ENCODE measurements around the gene ZNF473. TPM values are rescaled to one million over a fixed set of nuclear protein-coding genes. Genes with fewer than 3 reads are reported as not detected.

Gene ZNF473
- total RNA-seq, 2 experiments from 2014 or later, result 16.9 to 23.1 TPM

DNA sequence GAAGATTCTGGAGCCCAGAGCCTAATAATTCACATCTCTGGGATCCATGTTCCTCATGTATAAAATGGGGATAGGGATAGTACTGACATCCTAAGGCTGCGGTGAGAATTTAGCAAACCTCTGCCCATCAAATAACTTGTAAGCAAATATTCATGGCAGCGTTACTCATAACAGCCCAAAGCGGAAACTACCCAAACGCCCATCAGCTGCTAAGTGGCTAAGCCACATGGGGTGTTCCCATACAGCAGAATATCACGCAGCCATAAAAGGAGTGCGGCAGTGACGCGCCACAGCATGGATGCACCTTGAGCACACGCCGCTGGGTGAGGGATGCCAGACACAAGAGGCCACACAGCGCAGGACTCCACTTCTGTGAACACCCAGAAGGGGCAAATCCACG is 20.4 kb upstream of the ZNF473 start:
- BruUV-seq (replicated peaks), result no TSS peak
- Histone ChIP-seq H3K36me3 (ENCODE audit: insufficient read depth, low read length) (peaks cover 58% of the 10 kb centered on the region), H3K79me2 (ENCODE audit: insufficient read depth, low read depth, low read length) (no peaks in the 10 kb centered on the region), H4K20me1 (ENCODE audit: insufficient read depth, low read length) (no peaks in the 10 kb centered on the region), H3K27ac (ENCODE audit: low read depth, low read length, poor library complexity, severe bottlenecking) (no peak overlapping the region), H3K4me3 (ENCODE audit: low read depth, low read length, poor library complexity, severe bottlenecking) (no peak overlapping the region), H3K9me2 (ENCODE audit: insufficient read depth, low read length) (no peaks in the 10 kb centered on the region), H3K4me1 (ENCODE audit: insufficient read depth, low read length, poor library complexity, severe bottlenecking) (no peaks in the 10 kb centered on the region), H3K4me2 (ENCODE audit: low read length) (no peak overlapping the region), H3K9me3 (ENCODE audit: low read length) (no peaks in the 10 kb centered on the region), H2AFZ (ENCODE audit: low read length) (no peak overlapping the region)
- ChIA-PET CTCF (ENCODE audit: unreplicated experiment) (no interaction called here), POLR2A (interaction anchor here (0.6 kb wide), 1 partner anchor 15 kb away, joined by 3 read pairs; no protein-coding TSS in a partner anchor)
- no peak for TF ChIP-seq EZH2phosphoT487 (IDR thresholded peaks at IDR 0.05; ENCODE audit: borderline replicate concordance, low read depth, low read length)
- TF ChIP-seq, protein P1, sequence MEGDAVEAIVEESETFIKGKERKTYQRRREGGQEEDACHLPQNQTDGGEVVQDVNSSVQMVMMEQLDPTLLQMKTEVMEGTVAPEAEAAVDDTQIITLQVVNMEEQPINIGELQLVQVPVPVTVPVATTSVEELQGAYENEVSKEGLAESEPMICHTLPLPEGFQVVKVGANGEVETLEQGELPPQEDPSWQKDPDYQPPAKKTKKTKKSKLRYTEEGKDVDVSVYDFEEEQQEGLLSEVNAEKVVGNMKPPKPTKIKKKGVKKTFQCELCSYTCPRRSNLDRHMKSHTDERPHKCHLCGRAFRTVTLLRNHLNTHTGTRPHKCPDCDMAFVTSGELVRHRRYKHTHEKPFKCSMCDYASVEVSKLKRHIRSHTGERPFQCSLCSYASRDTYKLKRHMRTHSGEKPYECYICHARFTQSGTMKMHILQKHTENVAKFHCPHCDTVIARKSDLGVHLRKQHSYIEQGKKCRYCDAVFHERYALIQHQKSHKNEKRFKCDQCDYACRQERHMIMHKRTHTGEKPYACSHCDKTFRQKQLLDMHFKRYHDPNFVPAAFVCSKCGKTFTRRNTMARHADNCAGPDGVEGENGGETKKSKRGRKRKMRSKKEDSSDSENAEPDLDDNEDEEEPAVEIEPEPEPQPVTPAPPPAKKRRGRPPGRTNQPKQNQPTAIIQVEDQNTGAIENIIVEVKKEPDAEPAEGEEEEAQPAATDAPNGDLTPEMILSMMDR (conservative IDR thresholded peaks at IDR 0.05; ENCODE audit: low read length), result no peak
- no peak for DNase-seq (ENCODE audit: low spot score)
- intact Hi-C loops (cut with micrococcal nuclease; ENCODE audit: unreplicated experiment), result no loop called here

DNA sequence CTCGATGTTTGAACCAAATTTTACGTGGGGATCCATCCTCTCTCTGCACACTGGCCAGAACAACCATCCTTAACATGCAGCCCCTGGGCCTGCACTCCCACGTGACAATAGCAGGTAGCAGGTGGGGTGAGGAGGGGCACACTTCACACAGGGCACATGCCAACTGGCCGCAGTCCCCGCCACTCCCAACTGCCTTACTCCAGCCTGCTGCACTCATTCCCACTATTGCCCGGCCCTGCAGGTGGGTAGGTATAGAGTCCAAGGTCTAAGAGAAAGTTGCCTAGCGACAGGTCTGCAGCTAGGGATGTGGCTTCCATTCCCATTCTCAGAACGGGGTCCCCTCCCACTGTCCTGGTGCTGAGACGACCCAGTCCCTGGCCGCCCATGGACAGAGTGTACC is 18.6 kb upstream of the ZNF473 start:
- Histone ChIP-seq H3K27ac (ENCODE audit: low read depth, low read length, poor library complexity, severe bottlenecking) (no peak overlapping the region), H3K4me1 (ENCODE audit: insufficient read depth, low read length, poor library complexity, severe bottlenecking) (no peaks in the 10 kb centered on the region), H3K4me3 (ENCODE audit: low read depth, low read length, poor library complexity, severe bottlenecking) (no peak overlapping the region), H3K36me3 (ENCODE audit: insufficient read depth, low read length) (peaks cover 55% of the 10 kb centered on the region), H3K9me3 (ENCODE audit: low read length) (no peaks in the 10 kb centered on the region), H3K4me2 (ENCODE audit: low read length) (no peak overlapping the region), H3K79me2 (ENCODE audit: insufficient read depth, low read depth, low read length) (no peaks in the 10 kb centered on the region), H3K9me2 (ENCODE audit: insufficient read depth, low read length) (no peaks in the 10 kb centered on the region), H4K20me1 (ENCODE audit: insufficient read depth, low read length) (no peaks in the 10 kb centered on the region), H2AFZ (ENCODE audit: low read length) (no peak overlapping the region)
- intact Hi-C loops (cut with micrococcal nuclease; ENCODE audit: unreplicated experiment), result no loop called here
- TF ChIP-seq EZH2phosphoT487 (IDR thresholded peaks at IDR 0.05; ENCODE audit: borderline replicate concordance, low read depth, low read length), result no peak
- TF ChIP-seq, protein P1 (conservative IDR thresholded peaks at IDR 0.05; ENCODE audit: low read length), result no peak
- ChIA-PET POLR2A (no interaction called here), CTCF (ENCODE audit: unreplicated experiment) (no interaction called here)
- no peak for DNase-seq (ENCODE audit: low spot score)
- no TSS peak for BruUV-seq (replicated peaks)

DNA sequence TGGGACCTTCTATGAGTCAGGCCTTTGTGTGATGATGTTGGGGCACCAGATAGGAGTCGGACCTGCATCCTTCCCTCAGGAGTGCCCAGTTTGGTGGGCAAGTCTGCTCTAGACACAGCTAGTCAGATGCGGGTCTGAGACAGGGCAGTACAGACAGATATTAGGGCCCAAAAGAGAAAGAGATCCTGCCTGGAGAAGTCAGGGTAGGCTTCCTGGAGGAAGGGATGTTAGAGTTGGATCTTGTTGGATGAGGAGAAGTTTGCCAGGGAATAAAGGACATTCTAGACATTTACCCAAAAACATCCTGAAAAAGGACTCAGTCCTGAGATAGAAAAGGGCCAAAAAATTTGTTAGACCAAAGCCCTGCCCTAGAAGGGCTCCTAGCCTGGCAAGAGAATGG is 17.9 kb upstream of the ZNF473 start:
- H2AFZ ChIP-seq (ENCODE audit: low read length), result no peak overlapping the region
- no peaks in the 10 kb centered on the region for H3K79me2 ChIP-seq (ENCODE audit: insufficient read depth, low read depth, low read length)
- no peaks in the 10 kb centered on the region for H3K4me1 ChIP-seq (ENCODE audit: insufficient read depth, low read length, poor library complexity, severe bottlenecking)
- no TSS peak for BruUV-seq (replicated peaks)
- no peak for TF ChIP-seq EZH2phosphoT487 (IDR thresholded peaks at IDR 0.05; ENCODE audit: borderline replicate concordance, low read depth, low read length)
- TF ChIP-seq, protein P1 (conservative IDR thresholded peaks at IDR 0.05; ENCODE audit: low read length), result no peak
- POLR2A ChIA-PET, result no interaction called here
- no peak overlapping the region for H3K27ac ChIP-seq (ENCODE audit: low read depth, low read length, poor library complexity, severe bottlenecking)
- intact Hi-C loops (cut with micrococcal nuclease; ENCODE audit: unreplicated experiment), result no loop called here
- no peak for DNase-seq (ENCODE audit: low spot score)
- no peak overlapping the region for H3K4me3 ChIP-seq (ENCODE audit: low read depth, low read length, poor library complexity, severe bottlenecking)
- H3K36me3 ChIP-seq (ENCODE audit: insufficient read depth, low read length), result peaks cover 55% of the 10 kb centered on the region
- no peaks in the 10 kb centered on the region for H4K20me1 ChIP-seq (ENCODE audit: insufficient read depth, low read length)
- no peak overlapping the region for H3K4me2 ChIP-seq (ENCODE audit: low read length)
- H3K9me3 ChIP-seq (ENCODE audit: low read length), result no peaks in the 10 kb centered on the region
- CTCF ChIA-PET (ENCODE audit: unreplicated experiment), result no interaction called here
- no peaks in the 10 kb centered on the region for H3K9me2 ChIP-seq (ENCODE audit: insufficient read depth, low read length)
